ENCODE measurements around the gene DLG2. TPM values are rescaled to one million over a fixed set of nuclear protein-coding genes. Genes with fewer than 3 reads are reported as not detected.

The DLG2 gene
- total and polyA plus RNA-seq, 2 donors: 3.4 to 42.4 TPM

DNA sequence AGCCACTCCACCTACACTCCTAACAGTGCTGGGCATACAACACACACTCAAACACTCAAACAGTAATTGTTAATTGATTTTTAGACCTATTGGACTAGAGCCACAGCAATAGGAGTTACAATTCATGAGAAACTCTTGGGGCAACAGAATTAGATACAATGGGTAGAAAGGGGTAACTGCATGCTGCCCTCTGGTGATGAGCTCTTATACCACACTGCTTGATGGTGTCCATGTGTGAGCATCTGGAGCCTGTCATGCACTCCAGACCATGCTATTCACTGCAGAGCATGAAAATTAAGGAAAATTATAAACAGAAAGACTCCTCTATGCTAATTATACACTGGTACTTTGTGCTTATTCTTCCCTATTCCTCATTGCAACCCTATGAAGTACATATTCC lies 1365.4 kb downstream of the DLG2 start:
- no peak for DNase-seq (ENCODE audit: extremely low spot score)

DNA sequence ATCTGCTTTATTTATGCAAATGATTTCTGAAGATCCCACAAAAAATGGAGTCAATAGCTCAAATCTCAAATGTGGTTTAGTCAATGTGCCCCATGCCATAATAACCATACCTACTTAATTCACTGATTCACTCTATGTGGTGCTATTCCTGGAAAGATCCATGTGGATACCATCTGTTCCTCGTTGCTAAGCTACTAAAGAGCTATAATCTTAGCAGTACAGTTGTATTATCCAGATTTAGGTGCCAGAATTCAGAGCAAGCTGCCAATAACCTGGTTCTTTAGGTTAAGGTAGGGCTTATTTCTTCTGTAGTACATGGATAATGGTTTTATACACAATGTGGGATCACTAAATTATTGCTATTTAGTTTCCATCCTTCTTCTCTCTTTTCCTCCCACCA lies 1366.3 kb downstream of the DLG2 start:
- Histone ChIP-seq H3K4me1 (ENCODE audit: insufficient read depth) (no peaks in the 10 kb centered on the region), H3K36me3 (ENCODE audit: insufficient read depth) (no peaks in the 10 kb centered on the region), H3K4me3 (ENCODE audit: low read depth, low read length) (no peak overlapping the region), H3K27ac (ENCODE audit: low read depth) (no peak overlapping the region)
- no peak for DNase-seq (ENCODE audit: extremely low spot score)
- WGBS: 56% methylated on average over 1 of the region's 1 CpG

More for the DNA sequence above, 1365.4 kb downstream of the DLG2 start:
- no peak overlapping the region for H3K27ac ChIP-seq (ENCODE audit: low read depth)
- no peak overlapping the region for H3K4me3 ChIP-seq (ENCODE audit: low read depth, low read length)
- no peaks in the 10 kb centered on the region for H3K4me1 ChIP-seq (ENCODE audit: insufficient read depth)
- no peaks in the 10 kb centered on the region for H3K36me3 ChIP-seq (ENCODE audit: insufficient read depth)

DNA sequence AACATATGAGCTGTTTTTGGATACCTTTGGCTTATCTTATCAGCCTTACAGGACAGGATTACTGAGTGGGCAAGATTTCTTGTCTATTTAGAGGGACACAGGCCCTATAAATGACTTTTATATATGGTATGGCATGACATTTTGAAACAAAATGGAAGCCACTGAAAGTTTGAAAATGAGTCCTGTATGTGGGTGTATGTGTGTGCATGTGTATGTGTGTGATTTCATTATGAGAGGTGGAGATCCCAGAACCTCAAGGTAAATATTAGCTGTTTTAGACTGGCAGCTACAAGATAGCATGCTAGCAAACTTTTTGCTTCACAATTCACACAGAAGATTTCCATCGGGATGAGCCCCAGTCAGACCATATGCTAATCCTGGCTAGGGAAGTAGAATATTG lies 1370.5 kb downstream of the DLG2 start:
- H3K4me3 ChIP-seq (ENCODE audit: low read depth, low read length): no peak overlapping the region
- no peaks in the 10 kb centered on the region for H3K36me3 ChIP-seq (ENCODE audit: insufficient read depth)
- H3K4me1 ChIP-seq (ENCODE audit: insufficient read depth): no peaks in the 10 kb centered on the region
- no peak overlapping the region for H3K27ac ChIP-seq (ENCODE audit: low read depth)
- no peak for DNase-seq (ENCODE audit: extremely low spot score)
- 81% methylated on average over 1 of the region's 1 CpG for WGBS

DNA sequence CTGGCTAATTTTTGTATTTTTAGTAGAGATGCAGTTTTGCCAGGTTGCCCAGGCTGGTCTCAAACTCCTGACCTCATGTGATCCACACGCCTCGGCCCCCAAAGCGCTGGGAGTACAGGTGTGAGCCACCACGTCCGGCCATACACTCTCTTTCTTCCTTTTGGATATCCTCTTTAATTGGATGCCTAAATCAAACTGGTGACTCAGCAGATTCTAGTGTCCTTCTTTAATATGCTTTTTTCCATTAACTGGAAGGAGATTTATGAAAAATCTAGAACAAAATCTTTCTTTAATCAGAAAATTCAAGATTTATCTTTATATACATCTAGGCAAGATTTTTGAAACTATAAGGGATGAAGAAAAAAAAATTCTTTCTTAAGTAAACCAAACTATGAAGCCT lies 1371.7 kb downstream of the DLG2 start:
- H3K27ac ChIP-seq (ENCODE audit: low read depth): no peak overlapping the region
- WGBS: 94% methylated on average over 5 of the region's 5 CpGs
- no peak for DNase-seq (ENCODE audit: extremely low spot score)
- H3K4me1 ChIP-seq (ENCODE audit: insufficient read depth): no peaks in the 10 kb centered on the region
- no peak overlapping the region for H3K4me3 ChIP-seq (ENCODE audit: low read depth, low read length)
- no peaks in the 10 kb centered on the region for H3K36me3 ChIP-seq (ENCODE audit: insufficient read depth)

DNA sequence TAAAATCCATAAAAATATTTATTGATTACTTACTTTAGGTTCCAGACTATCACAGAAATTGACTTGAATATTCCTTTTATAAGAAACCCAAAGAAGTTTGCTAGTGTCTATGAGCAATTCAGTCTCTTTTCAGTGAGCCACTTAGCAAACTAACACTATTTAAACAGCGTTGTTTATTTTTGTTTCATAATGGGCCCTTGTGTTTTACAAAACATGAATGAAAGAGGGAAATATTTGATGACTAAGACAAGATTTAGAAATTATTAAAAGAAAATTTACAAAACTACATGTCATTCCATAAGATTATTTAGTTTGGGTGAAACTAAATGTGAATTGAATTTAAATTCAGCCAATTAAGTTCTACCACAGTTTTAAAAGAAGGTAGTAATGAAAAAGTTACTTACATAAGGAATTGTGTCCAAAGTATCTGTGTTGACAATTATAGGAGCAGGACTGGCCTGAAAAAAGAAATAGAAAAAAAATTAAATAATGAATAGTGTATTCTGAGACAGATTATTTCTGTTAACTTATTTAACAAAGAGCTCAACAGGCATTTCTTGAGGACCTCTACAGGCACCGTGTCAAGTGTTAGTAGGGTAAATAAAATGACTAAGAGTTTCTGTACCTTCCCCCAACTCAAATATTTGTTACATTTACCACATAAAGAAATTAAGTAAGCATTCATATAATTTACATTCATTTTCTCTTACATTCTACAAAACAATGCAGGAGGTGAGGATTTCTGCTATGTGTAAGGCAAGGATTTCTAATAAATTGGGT lies 1376.1 kb downstream of the DLG2 start:
- WGBS: 88% methylated on average over 2 of the region's 2 CpGs
- no peak overlapping the region for H3K4me3 ChIP-seq (ENCODE audit: low read depth, low read length)
- no peaks in the 10 kb centered on the region for H3K36me3 ChIP-seq (ENCODE audit: insufficient read depth)
- no peaks in the 10 kb centered on the region for H3K4me1 ChIP-seq (ENCODE audit: insufficient read depth)
- H3K27ac ChIP-seq (ENCODE audit: low read depth): no peak overlapping the region
- no peak for DNase-seq (ENCODE audit: extremely low spot score)

DNA sequence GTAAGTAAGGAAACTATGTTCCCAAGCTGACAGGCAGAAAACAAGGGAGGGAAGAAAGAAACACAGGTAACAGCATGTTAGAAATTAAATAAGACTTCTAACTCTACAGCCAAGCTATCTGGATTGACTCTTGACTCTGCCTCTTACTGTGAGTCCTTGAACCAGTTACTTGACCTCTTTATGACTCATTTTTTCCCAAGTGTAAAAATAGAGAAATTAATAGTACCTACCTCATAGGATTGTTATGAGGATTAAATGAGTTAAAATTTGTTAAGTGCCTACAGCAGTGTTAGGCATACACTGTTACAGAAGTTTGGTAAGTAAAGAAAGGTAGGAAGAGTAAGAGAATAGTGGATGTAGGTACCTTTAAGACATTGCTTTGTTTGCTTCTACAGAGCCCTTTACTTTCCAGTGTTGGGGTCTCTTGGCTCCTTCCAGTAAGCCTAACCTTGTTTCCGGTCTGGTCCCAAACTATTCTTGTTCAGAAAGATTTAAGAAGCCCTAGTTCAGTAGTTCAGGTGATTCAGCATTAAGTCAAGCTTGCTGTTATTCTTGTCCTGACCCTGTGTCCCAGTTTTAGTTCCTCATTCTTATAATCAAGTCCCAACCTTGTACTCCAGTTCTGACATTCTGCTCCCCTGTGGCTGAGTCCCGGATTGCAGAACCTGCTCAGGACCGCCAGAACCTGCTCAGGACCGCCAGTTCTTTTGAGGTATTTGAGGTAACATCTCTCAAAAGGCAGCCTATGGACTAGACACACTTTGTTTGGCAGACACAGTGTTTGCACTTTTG lies 1377.6 kb downstream of the DLG2 start:
- Histone ChIP-seq H3K4me1 (ENCODE audit: insufficient read depth) (no peaks in the 10 kb centered on the region), H3K27ac (ENCODE audit: low read depth) (no peak overlapping the region), H3K36me3 (ENCODE audit: insufficient read depth) (no peaks in the 10 kb centered on the region), H3K4me3 (ENCODE audit: low read depth, low read length) (no peak overlapping the region)
- WGBS: 85% methylated on average over 4 of the region's 4 CpGs
- DNase-seq (ENCODE audit: extremely low spot score): no peak

DNA sequence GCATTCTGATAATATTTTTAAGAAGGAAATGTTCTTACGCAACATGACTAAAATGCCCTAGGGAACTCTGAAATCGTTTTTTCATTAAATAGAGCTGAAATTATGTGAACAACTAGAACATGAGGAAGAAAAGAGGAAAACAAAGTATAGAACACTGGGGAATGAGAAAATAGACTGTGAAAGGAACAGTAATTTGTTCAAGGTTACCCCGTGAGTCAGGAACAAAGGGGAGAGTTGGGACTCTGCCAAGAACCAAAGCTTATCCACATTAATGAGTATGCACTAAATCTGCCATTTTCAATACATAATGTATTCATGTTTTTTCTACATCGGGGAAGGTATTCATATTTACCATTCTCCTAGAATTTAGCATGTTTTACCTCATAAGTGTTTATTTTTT lies 1379.2 kb downstream of the DLG2 start:
- H3K27ac ChIP-seq (ENCODE audit: low read depth): no peak overlapping the region
- DNase-seq (ENCODE audit: extremely low spot score): no peak
- H3K4me3 ChIP-seq (ENCODE audit: low read depth, low read length): no peak overlapping the region
- WGBS: 70% methylated on average over 4 of the region's 4 CpGs
- no peaks in the 10 kb centered on the region for H3K4me1 ChIP-seq (ENCODE audit: insufficient read depth)
- no peaks in the 10 kb centered on the region for H3K36me3 ChIP-seq (ENCODE audit: insufficient read depth)

DNA sequence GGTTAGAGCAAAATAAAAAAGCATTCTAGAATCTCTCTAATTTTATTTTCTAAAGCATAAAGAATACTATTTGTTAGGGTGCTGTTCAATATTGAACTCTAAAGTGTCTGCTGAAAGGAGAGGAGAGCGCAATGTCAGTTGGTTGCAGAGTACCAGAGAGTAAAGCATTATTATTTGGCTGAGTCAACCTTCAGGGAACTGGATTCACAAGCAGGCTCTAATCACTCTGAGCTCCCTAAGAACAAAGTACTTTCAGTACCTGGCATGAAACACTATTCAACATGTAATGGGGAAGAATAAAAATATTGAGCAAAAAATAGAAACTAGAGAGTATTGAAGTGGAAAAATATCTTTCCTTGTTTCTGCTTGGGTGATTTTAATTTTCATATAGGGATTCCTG lies 1380.0 kb downstream of the DLG2 start:
- Histone ChIP-seq H3K27ac (ENCODE audit: low read depth) (no peak overlapping the region), H3K36me3 (ENCODE audit: insufficient read depth) (no peaks in the 10 kb centered on the region), H3K4me1 (ENCODE audit: insufficient read depth) (no peaks in the 10 kb centered on the region), H3K4me3 (ENCODE audit: low read depth, low read length) (no peak overlapping the region)
- no peak for DNase-seq (ENCODE audit: extremely low spot score)
- 97% methylated on average over 1 of the region's 1 CpG for WGBS

DNA sequence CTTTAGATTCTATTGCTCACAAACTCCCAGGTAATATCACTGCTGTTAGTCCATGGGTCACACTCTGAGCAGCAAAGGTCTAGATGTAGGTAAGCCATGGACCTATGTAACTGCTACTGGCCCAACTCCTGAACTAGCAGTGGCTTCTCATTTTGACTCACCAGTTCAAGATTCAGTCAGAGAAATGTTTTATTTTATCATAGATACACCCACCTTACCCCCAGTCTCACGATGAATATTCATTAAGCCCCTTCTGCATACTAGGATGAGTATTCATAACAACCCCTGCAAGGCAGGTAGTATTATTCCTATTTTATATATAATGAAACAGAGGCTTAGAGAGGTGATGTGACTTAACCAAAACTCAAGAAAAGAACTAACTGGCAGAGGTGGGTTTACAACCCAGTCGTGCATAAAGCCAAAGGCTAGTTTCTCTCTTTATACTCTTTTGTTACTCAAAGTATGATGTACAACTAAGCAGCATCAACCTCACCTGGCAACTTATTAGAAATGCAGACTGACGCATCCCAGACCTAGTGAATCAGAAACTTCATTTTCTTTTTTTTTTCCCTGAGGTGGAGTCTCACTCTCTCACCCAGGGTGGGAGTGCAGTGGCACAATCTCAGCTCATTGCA lies 1383.4 kb downstream of the DLG2 start:
- Histone ChIP-seq H3K4me3 (ENCODE audit: low read depth, low read length) (no peak overlapping the region), H3K4me1 (ENCODE audit: insufficient read depth) (no peaks in the 10 kb centered on the region)
- WGBS: 94% methylated on average over 3 of the region's 3 CpGs

DNA sequence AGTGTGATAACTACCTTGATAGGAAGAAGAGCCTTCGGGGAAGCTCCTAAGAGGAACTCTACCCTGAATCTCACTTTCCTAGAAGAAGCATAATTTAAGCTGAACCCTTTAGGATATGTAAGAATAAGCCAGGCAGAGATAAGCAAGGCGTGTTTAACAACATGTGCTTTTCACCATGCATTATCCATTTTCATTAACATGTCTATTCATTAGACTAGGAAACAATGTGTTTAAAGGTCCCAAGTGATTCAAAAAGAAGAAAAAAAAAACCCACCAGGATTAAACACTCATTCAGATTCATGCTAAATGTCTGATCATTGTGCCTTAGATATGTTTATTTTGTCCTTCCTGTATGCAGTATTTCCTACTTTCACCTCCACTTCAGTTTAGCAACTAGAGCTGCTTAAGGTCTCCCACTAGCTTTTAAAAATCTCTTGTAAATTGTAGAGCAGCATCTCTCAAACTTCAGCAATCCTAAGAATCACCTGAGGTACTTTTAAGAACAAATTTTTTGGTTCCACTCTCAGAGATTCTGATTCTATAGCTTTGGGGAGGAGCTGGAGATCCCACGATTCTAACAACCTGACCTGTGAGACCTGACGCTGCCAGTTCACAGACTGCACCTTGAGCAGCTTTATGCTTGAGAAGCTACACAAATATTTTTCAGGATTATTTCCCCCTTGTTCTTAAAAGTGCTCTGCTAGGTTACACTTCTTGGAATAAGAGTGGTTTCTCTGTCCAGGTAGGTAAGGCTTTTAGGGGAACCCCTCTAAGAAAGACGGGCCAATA lies 1385.6 kb downstream of the DLG2 start:
- DNase-seq (ENCODE audit: extremely low spot score): no peak
- H3K27ac ChIP-seq (ENCODE audit: low read depth): no peak overlapping the region
- 79% methylated on average over 5 of the region's 5 CpGs for WGBS
- no peak overlapping the region for H3K4me3 ChIP-seq (ENCODE audit: low read depth, low read length)
- H3K36me3 ChIP-seq (ENCODE audit: insufficient read depth): no peaks in the 10 kb centered on the region
- no peaks in the 10 kb centered on the region for H3K4me1 ChIP-seq (ENCODE audit: insufficient read depth)

More for the DNA sequence above, 1383.4 kb downstream of the DLG2 start:
- Histone ChIP-seq H3K27ac (ENCODE audit: low read depth) (no peak overlapping the region), H3K36me3 (ENCODE audit: insufficient read depth) (no peaks in the 10 kb centered on the region)
- DNase-seq (ENCODE audit: extremely low spot score): no peak

DNA sequence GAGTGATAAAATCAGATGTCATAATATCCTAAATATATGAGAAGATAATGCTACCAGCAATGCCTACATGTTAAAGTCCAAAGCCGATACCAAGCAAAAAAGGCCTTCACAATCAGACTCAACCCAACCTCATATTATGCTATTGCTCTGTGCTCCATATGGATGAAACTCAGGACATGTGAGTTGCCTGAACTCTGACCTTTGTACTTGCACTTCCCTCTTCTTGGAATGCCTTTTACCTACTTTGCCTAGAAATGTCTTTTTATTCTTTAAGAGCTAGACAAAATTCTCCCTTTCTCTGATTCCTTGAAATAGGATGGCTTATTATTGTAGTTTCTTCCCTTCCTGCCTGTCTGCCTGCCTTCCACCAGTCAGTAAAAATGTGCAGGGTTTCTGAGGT lies 1386.3 kb downstream of the DLG2 start:
- no peak for DNase-seq (ENCODE audit: extremely low spot score)
- no peaks in the 10 kb centered on the region for H3K4me1 ChIP-seq (ENCODE audit: insufficient read depth)
- H3K27ac ChIP-seq (ENCODE audit: low read depth): no peak overlapping the region
- H3K4me3 ChIP-seq (ENCODE audit: low read depth, low read length): no peak overlapping the region
- 97% methylated on average over 1 of the region's 1 CpG for WGBS
- no peaks in the 10 kb centered on the region for H3K36me3 ChIP-seq (ENCODE audit: insufficient read depth)

DNA sequence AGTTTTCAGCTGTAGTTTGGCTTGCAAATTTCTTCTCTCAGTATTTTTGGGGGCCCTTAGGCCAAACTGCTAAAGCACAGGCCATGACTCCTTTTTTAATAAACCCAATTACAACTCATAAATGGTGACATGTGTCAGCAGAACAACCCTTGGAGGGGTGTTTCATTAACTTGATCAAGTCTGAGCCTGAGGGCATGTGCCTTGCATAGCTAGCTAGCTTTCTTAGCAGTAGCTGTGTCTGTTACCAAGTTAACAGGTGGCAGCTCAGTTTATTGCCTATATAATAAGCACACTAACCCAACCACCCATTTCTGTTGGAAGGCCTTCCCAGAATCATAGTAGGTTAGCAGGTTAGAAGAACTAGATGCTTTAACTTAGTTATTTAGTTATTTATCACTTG lies 1390.7 kb downstream of the DLG2 start:
- Histone ChIP-seq H3K27ac (ENCODE audit: low read depth) (no peak overlapping the region), H3K4me3 (ENCODE audit: low read depth, low read length) (no peak overlapping the region)
- DNase-seq (ENCODE audit: extremely low spot score): no peak

DNA sequence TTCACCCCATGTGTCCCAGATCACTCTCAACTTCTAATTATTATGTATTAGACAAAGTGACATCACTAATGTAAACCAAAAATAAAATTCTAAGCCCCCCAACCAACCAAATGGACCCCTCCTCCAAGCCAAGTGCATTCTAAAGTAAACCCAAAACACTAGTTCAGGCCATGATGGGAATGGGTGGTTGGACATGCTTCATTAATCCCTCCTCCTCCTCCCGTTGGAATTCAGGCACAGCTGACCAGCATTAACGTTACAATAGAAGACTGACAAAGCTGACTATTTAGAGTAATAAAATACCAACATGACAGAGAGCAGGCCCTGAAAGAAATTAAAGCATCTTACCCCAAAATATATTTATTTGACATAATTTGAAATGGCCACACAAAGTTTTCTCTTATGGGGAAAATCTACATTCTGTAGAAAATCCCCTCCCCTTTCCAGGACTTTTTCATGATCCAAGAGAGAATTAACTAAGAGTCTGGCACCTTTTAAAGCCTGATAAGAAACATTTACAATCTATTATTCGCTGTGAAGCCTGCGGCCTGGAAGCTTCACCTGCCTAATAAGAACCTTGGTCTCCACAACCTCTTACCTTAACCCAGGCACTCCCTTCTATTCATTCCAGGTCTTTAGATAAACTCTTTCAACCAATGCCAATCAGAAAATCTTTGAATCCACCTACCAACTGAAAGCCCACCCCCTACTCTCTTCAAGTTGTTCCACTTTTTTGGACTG lies 1392.5 kb downstream of the DLG2 start:
- no peak overlapping the region for H3K27ac ChIP-seq (ENCODE audit: low read depth)
- no peaks in the 10 kb centered on the region for H3K4me1 ChIP-seq (ENCODE audit: insufficient read depth)
- H3K4me3 ChIP-seq (ENCODE audit: low read depth, low read length): no peak overlapping the region
- no peaks in the 10 kb centered on the region for H3K36me3 ChIP-seq (ENCODE audit: insufficient read depth)
- DNase-seq (ENCODE audit: extremely low spot score): no peak
- WGBS: 51% methylated on average over 4 of the region's 4 CpGs

More for the DNA sequence above, 1390.7 kb downstream of the DLG2 start:
- Histone ChIP-seq H3K36me3 (ENCODE audit: insufficient read depth) (no peaks in the 10 kb centered on the region), H3K4me1 (ENCODE audit: insufficient read depth) (no peaks in the 10 kb centered on the region)
